Liver (tissue), 3 donors: ENCODE results near the gene DNAJC5.

Source experiments
- CTCF ChIP-seq: fragments of 150-350 bp; IDR thresholded peaks from 2 replicates; pipeline ENCODE4 v1.5.1; 2017; ENCODE audit warnings: improper control_type of control experiment, low read depth, low read length; ENCODE audit not compliant: missing input control
- GABPA ChIP-seq, 2 donors: IDR thresholded peaks in 1 of 2; conservative IDR thresholded peaks in 1 of 2; 2 replicates each; pipeline ENCODE4 v1.6.1; 2016; ENCODE audit warnings: antibody characterized with exemption in 2 of 2, mild to moderate bottlenecking in 1 of 2, moderate library complexity in 1 of 2
- HNF4G ChIP-seq: IDR thresholded peaks from 2 replicates; pipeline ENCODE4 v1.6.1; 2016; ENCODE audit warnings: antibody characterized with exemption
- RAD21 ChIP-seq, 2 donors: IDR thresholded peaks; 2 replicates each; pipeline ENCODE4 v1.6.1; 2016; ENCODE audit warnings: antibody characterized with exemption in 2 of 2, mild to moderate bottlenecking in 2 of 2
- SP1 ChIP-seq: IDR thresholded peaks from 2 replicates; pipeline ENCODE4 v1.6.1; 2018; ENCODE audit warnings: antibody characterized with exemption, mild to moderate bottlenecking
- TAF1 ChIP-seq: conservative IDR thresholded peaks from 2 replicates; pipeline ENCODE4 v1.6.1; 2016; ENCODE audit warnings: antibody characterized with exemption, mild to moderate bottlenecking
- TF ChIP-seq, protein P1 (sequence below): IDR thresholded peaks from 2 replicates; pipeline ENCODE4 v1.6.1; 2016; ENCODE audit warnings: antibody characterized with exemption, mild to moderate bottlenecking
- TF ChIP-seq, protein P2 (sequence below): IDR thresholded peaks from 2 replicates; pipeline ENCODE4 v1.6.1; 2016; ENCODE audit warnings: antibody characterized with exemption
- donor health status: healthy.
- donor health status: healthy.

DNA sequence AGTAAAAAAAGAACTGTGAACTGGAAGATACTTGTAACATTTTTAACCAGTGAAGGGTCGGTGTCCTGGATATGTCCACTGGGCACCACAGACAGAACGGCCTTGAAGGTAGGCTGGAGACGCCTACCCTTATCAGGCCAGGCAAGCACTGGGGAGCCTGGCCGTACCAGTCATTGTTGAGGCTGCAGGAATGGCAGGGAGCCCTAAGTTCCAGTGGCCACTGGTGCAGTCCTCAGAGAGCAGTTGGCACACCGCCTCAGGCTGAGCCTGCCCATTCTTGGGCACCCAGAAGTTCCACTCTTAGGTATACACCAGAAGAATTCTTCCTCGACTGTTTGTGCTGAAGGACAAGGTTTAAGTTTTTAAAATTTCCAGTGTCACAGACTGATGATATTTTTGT, 20.5 kb downstream of the DNAJC5 start:
- TF ChIP-seq CTCF (no peak), TAF1 (no peak), RAD21 (IDR thresholded peaks at IDR 0.05) (no peak), HNF4G (no peak), GABPA (IDR thresholded peaks at IDR 0.05 in 1 of 2, conservative IDR thresholded peaks at IDR 0.05 in 1 of 2) (no peak), SP1 (no peak)
- TF ChIP-seq, protein P1, sequence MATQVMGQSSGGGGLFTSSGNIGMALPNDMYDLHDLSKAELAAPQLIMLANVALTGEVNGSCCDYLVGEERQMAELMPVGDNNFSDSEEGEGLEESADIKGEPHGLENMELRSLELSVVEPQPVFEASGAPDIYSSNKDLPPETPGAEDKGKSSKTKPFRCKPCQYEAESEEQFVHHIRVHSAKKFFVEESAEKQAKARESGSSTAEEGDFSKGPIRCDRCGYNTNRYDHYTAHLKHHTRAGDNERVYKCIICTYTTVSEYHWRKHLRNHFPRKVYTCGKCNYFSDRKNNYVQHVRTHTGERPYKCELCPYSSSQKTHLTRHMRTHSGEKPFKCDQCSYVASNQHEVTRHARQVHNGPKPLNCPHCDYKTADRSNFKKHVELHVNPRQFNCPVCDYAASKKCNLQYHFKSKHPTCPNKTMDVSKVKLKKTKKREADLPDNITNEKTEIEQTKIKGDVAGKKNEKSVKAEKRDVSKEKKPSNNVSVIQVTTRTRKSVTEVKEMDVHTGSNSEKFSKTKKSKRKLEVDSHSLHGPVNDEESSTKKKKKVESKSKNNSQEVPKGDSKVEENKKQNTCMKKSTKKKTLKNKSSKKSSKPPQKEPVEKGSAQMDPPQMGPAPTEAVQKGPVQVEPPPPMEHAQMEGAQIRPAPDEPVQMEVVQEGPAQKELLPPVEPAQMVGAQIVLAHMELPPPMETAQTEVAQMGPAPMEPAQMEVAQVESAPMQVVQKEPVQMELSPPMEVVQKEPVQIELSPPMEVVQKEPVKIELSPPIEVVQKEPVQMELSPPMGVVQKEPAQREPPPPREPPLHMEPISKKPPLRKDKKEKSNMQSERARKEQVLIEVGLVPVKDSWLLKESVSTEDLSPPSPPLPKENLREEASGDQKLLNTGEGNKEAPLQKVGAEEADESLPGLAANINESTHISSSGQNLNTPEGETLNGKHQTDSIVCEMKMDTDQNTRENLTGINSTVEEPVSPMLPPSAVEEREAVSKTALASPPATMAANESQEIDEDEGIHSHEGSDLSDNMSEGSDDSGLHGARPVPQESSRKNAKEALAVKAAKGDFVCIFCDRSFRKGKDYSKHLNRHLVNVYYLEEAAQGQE, result no peak
- TF ChIP-seq, protein P2, sequence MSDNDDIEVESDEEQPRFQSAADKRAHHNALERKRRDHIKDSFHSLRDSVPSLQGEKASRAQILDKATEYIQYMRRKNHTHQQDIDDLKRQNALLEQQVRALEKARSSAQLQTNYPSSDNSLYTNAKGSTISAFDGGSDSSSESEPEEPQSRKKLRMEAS, result no peak
